Mucosa of descending colon (tissue), 3 donors: Measurements from ENCODE around the gene PDLIM5. TPM values are rescaled to one million over a fixed set of nuclear protein-coding genes. Genes with fewer than 3 reads are reported as not detected.
A peak's percentile ranks its signal among the peaks of the same experiment; 100 is the strongest.
"Not testable (repeated sequence)": the region's sequence is repeated elsewhere in the genome, so short reads cannot be mapped to it uniquely, and the experiment has no call there.

Experiments
- ATAC-seq: fragments of 200-7000 bp; cut with Tn5 transposase; one replicate; pipeline ENCODE4 v1.9.1; 2020; ENCODE audit warnings: mild to moderate bottlenecking, moderate library complexity
- DNase-seq, 3 donors: peaks; one replicate each; pipeline ENCODE4 v3.0.0-alpha.2; 2020
- H3K36me3 ChIP-seq: fragments of 200-600 bp; one replicate; pipeline ENCODE4 v1.8.0; 2021; ENCODE audit warnings: low read depth, mild to moderate bottlenecking
- H3K4me1 ChIP-seq: fragments of 200-600 bp; one replicate; pipeline ENCODE4 v1.8.0; 2021; ENCODE audit warnings: low read depth, mild to moderate bottlenecking
- H3K4me3 ChIP-seq: fragments of 200-600 bp; one replicate; pipeline ENCODE4 v1.8.0; 2021; ENCODE audit warnings: mild to moderate bottlenecking
- H3K9me3 ChIP-seq: fragments of 200-600 bp; one replicate; pipeline ENCODE4 v1.8.0; 2021; ENCODE audit warnings: mild to moderate bottlenecking
- CTCF ChIP-seq: fragments of 200-600 bp; IDR thresholded peaks from one replicate; pipeline ENCODE4 v1.8.0; 2022; ENCODE audit warnings: antibody characterized with exemption, mild to moderate bottlenecking
- intact Hi-C, 2 donors: fragments of 100-400 bp; cut with DNase I in 1 of 2; cut with micrococcal nuclease in 1 of 2; formaldehyde crosslinking; loops; one replicate each; pipeline versions ENCODE4 v1.11.0 to v1.11.1; 2022; cut with DNase I, micrococcal nuclease
- total RNA-seq, 3 donors: library from RNA; stranded (reverse); fragmentation: NEBNext Ultra II Directional in 2 of 3; extraction: Animal tissue kit (Norgen Biotek cat#: 25700) in 2 of 3; gene quantifications; one replicate each; pipeline versions ENCODE4 v1.2.1 to v1.2.4, GENCODE V29; 2021 to 2023
- donor health status: DM: no; HTN: no; CAD: no; lungs with moderate emphysema.
- donor health status: DM: no; HTN: no; CAD: no.
- donor health status: DM: no; HTN: yes; CAD: no.

PDLIM5 gene
- total RNA-seq, 3 donors from 2014 or later: 137 to 183 (median 160) TPM

- Histone ChIP-seq H3K4me3 (no peak overlapping the region), H3K4me1 (peaks cover 19% of the 10 kb centered on the region), H3K9me3 (no peaks in the 10 kb centered on the region), H3K36me3 (no peaks in the 10 kb centered on the region)
- intact Hi-C loops: no loop called here
- no peak for TF ChIP-seq CTCF
- DNase-seq (peak in 1 of 3 donors; percentile 20), ATAC-seq (peak; percentile 92)
Observed at GRCh38 chr4:94507708-94508107, 56.0 kb downstream of the PDLIM5 start.

- Histone ChIP-seq H3K4me3 (no peak overlapping the region), H3K36me3 (no peaks in the 10 kb centered on the region), H3K4me1 (peaks cover 19% of the 10 kb centered on the region), H3K9me3 (no peaks in the 10 kb centered on the region)
- intact Hi-C loops: no loop called here
- ATAC-seq (no peak), DNase-seq (no peak)
- TF ChIP-seq CTCF: no peak
Observed at GRCh38 chr4:94508296-94508695, 56.6 kb downstream of the PDLIM5 start.

- Histone ChIP-seq H3K36me3 (no peaks in the 10 kb centered on the region), H3K9me3 (no peaks in the 10 kb centered on the region), H3K4me1 (peaks cover 19% of the 10 kb centered on the region), H3K4me3 (no peak overlapping the region)
- ATAC-seq (no peak), DNase-seq (no peak)
- no peak for TF ChIP-seq CTCF
- intact Hi-C loops: no loop called here
Observed at GRCh38 chr4:94508806-94509205, 57.1 kb downstream of the PDLIM5 start.

- ATAC-seq (no peak), DNase-seq (no peak)
- no peaks in the 10 kb centered on the region for H3K36me3 ChIP-seq
- H3K4me1 ChIP-seq: peaks cover 18% of the 10 kb centered on the region
- H3K4me3 ChIP-seq: no peak overlapping the region
- no peak for TF ChIP-seq CTCF
- no peaks in the 10 kb centered on the region for H3K9me3 ChIP-seq
- intact Hi-C loops: no loop called here
Observed at GRCh38 chr4:94511591-94511990, 59.8 kb downstream of the PDLIM5 start.

- H3K4me1 ChIP-seq, H3K4me3 ChIP-seq, ATAC-seq, intact Hi-C loops, H3K36me3 ChIP-seq, DNase-seq, H3K9me3 ChIP-seq: not testable (repeated sequence)
Observed at GRCh38 chr4:94513532-94513931, 61.8 kb downstream of the PDLIM5 start.

GRCh38 chr4:94515365-94515764 is 63.6 kb downstream of the PDLIM5 start:
- DNase-seq (no peak), ATAC-seq (no peak)
- intact Hi-C loops: no loop called here
- TF ChIP-seq CTCF: no peak
- H3K9me3 ChIP-seq: no peaks in the 10 kb centered on the region
- H3K4me3 ChIP-seq: no peak overlapping the region
- no peaks in the 10 kb centered on the region for H3K4me1 ChIP-seq
- H3K36me3 ChIP-seq: no peaks in the 10 kb centered on the region
